Bronchial smooth muscle cell (primary cell): ENCODE results near the gene NLRX1. TPM values are rescaled to one million over a fixed set of nuclear protein-coding genes. Genes with fewer than 3 reads are reported as not detected.

Experiments
- total RNA-seq: library from RNA; depleted of rRNA; stranded (reverse); fragments of >200 nt; gene quantifications from 2 replicates; pipeline ENCODE4 v1.2.1, GENCODE V29; 2014

The NLRX1 gene, protein sequence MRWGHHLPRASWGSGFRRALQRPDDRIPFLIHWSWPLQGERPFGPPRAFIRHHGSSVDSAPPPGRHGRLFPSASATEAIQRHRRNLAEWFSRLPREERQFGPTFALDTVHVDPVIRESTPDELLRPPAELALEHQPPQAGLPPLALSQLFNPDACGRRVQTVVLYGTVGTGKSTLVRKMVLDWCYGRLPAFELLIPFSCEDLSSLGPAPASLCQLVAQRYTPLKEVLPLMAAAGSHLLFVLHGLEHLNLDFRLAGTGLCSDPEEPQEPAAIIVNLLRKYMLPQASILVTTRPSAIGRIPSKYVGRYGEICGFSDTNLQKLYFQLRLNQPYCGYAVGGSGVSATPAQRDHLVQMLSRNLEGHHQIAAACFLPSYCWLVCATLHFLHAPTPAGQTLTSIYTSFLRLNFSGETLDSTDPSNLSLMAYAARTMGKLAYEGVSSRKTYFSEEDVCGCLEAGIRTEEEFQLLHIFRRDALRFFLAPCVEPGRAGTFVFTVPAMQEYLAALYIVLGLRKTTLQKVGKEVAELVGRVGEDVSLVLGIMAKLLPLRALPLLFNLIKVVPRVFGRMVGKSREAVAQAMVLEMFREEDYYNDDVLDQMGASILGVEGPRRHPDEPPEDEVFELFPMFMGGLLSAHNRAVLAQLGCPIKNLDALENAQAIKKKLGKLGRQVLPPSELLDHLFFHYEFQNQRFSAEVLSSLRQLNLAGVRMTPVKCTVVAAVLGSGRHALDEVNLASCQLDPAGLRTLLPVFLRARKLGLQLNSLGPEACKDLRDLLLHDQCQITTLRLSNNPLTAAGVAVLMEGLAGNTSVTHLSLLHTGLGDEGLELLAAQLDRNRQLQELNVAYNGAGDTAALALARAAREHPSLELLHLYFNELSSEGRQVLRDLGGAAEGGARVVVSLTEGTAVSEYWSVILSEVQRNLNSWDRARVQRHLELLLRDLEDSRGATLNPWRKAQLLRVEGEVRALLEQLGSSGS
- total RNA-seq = 10.3 and 12.5 TPM in 2 replicates

DNA sequence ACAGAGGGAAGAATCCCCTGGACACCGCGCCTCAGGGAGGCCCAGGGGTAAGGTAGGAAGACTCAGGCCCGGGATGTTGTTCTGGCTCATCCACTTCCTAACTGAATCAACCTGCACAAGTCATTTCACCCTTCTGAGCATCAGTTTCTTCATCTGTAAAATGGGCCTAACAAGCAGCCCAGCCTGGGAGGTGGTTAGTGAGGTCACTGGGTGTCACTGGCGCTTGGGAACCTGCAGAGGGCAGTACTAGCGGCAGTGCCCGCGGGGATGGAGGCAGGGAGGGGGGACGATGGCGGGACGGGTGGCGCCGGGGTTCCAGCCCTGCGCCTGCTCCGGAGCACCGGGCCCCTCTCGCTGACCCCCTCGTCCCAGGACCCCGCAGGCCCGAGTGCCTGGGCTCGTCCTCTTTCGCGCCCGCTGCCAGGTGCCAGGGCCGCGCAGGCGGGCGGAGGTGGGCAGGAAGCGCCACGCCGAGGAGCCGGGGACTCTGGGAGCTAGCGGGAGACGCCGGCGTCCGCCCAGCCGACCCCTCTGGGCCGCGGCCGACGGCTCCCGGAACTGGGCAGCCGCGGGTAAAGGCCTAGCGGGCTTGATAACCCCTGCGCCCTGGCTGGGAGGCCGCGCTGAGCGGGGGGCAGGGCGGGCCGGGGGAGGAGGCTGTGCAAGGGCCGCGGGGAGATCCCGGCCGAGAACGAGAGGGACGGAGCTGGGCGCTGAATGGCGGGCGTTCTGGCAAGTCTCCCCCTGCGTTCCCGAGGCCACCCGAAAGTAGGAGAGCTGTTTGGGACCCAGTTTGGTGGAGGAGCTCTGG, at the start of gene NLRX1:
Gene NLRX1 (plus strand): TSS at position 255 of the 811 bp plus-strand sequence. CDS start 2,679 bp downstream, outside the sequence.

DNA sequence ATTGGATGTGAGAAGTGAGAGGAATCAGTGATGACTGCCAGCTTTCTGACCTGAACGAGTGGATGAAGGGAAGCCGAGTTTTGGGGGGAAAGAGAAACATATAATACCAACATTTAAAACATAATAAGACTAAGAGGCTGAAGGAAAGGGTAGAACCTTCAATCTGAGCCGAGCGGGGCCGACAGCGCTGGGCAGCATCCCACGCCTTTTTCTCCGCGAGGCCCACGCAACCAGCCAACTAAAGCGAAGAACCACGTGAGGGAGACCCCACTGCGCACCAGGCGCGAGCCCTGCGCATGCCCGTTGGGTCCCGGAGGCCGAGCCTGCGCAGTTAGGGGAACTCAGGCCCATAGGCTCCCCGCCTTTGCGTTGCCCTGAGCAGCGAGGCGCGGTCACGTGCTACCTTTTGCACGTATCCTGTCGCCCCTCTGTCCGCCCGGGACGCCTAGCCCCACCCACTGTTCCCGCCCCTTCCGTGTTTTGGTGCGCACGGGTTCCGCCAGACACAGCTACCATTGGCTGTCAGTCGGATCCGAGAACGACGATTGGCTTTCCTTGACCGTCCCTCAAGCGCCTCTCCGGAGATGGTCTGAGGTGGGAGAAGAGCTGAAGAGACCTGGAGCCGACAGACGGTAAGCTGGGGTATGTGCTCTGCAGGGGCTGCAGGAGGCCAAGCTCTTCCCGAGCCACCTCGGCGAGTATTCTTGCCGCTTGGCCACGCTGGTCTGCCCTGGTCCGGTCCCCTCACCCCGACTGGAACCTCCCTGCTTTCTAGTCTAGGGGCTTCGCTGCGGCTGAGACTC, 47.3 kb upstream of the NLRX1 start, which contains the start of gene HINFP:
Gene HINFP (plus strand): TSS at position 573 of the 803 bp plus-strand sequence. CDS start 5,365 bp downstream, outside the sequence.

DNA sequence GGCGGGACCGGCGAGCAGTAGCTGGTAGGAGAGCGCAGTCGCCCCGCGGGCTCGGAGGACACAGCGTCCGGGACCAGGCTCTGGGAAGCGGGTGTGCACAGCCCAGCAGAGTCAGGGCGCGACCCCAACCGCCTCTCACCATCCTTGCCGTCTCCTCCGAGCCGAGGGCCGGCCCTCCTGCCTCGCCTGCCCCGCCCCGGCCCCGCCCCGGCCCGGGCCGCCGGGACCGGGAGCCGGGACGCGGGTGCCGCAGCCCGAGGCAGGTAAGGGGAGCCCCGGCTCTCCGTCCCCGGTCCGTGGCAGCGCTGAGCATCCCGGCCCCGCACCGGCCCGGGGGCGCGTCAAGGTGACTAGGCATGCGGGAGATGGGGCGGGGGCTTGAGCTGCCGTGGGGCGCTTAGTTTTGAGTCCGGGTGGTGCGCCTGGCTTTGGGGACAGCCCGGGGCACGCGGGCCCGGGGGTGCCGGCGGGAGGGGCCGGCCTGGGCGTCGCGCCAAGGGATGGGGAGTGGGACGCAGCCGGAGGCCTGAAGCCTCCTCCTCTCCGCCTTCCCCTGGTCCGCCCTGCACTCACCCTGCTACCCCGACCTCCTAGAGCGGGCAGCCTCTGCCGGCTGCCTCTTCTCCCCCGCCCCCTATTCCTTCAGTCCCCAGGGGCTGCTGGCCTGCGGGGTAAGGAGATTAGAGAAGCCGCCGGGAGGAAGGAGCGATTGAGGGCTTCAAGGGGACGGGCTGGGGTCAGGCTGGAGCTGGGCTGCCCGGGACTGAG, 19.3 kb upstream of the NLRX1 start, which contains the start of gene ABCG4:
Gene ABCG4 (plus strand): TSS at position 35 of the 768 bp plus-strand sequence. CDS start 914 bp downstream, outside the sequence.

DNA sequence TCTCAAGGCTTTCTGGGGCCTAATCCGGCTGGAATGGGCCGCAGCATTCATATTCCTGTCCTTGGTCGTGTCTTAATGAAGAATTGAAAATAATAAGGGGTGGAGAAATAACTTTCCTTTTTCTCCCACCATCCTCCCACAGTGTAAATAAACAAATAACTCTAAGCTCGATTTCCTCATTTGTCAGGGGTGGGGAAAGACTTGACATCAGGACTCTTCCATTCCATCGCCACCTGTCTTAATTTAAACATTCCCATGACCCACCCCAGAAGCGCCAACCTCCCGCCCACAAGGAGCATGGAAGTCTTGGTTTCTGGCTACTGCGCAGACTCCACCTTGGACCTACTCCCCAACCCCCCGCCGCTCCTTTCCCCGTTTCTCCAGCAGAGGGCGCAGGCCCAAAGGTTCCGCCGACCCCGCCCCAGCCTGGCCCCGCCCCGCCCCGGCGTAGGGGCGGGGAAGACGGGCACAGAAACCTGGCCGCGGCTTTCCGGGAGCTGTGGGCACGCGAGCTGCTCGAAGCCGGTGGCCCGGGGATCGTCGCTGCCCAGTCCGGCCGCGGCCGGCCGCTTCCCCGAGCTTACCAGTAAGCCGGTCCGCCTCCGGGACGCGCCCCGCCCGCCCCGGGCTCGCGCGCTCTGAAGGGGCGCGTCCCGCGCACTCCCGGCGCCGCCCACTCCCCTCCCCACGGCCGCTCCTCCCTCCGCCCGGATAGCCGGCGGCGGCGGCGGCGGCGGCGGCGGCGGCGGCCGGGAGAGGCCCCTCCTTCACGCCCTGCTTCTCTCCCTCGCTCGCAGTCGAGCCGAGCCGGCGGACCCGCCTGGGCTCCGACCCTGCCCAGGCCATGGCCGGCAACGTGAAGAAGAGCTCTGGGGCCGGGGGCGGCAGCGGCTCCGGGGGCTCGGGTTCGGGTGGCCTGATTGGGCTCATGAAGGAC, 37.3 kb downstream of the NLRX1 start, which contains the start of gene CBL:
Gene CBL (plus strand): TSS at position 766 of the 937 bp plus-strand sequence. CDS start 79 bp downstream, at position 845.

Other genes with a start within 250 kb of the NLRX1 start
- gene BCL9L, start 242.8 kb upstream of the NLRX1 start, total RNA-seq = 12.2 and 18.1 TPM in 2 replicates
- not detected in 2 replicates for gene UPK2, start 212.4 kb upstream of the NLRX1 start, total RNA-seq
- gene FOXR1, start 197.0 kb upstream of the NLRX1 start, total RNA-seq = not detected in 2 replicates
- 18.2 and 21.3 TPM in 2 replicates for gene CENATAC, start 170.6 kb upstream of the NLRX1 start, total RNA-seq
- gene RPS25, start 150.4 kb upstream of the NLRX1 start, total RNA-seq = 484 and 692 TPM in 2 replicates
- 85.0 and 98.2 TPM in 2 replicates for gene TRAPPC4, start 150.0 kb upstream of the NLRX1 start, total RNA-seq
- gene SLC37A4, start 137.8 kb upstream of the NLRX1 start, total RNA-seq = 5.1 and 6.8 TPM in 2 replicates
- 48.1 and 52.4 TPM in 2 replicates for gene HYOU1, start 111.5 kb upstream of the NLRX1 start, total RNA-seq
- 36.7 and 45.2 TPM in 2 replicates for gene VPS11, start 100.9 kb upstream of the NLRX1 start, total RNA-seq
- 3.2 and 5.4 TPM in 2 replicates for gene HMBS, start 83.8 kb upstream of the NLRX1 start, total RNA-seq
- gene DPAGT1, start 66.9 kb upstream of the NLRX1 start, total RNA-seq = 7.6 and 8.9 TPM in 2 replicates
- gene C2CD2L, start 61.4 kb upstream of the NLRX1 start, total RNA-seq = 1.7 and 1.9 TPM in 2 replicates
- gene HINFP, start 47.1 kb upstream of the NLRX1 start, total RNA-seq = 13.7 and 14.6 TPM in 2 replicates
- gene ABCG4, start 19.7 kb upstream of the NLRX1 start, total RNA-seq = 0.09 and 0.16 TPM in 2 replicates
- not detected in 2 replicates for gene NHERF4, start 16.8 kb downstream of the NLRX1 start, total RNA-seq
- gene CBL, start 37.6 kb downstream of the NLRX1 start, total RNA-seq = 2.4 and 3.5 TPM in 2 replicates
- gene MCAM, start 148.4 kb downstream of the NLRX1 start, total RNA-seq = 0.94 and 6.1 TPM in 2 replicates
- 2.7 and 3.4 TPM in 2 replicates for gene RNF26, start 165.8 kb downstream of the NLRX1 start, total RNA-seq
- 6.9 and 9.1 TPM in 2 replicates for gene C1QTNF5, start 172.2 kb downstream of the NLRX1 start, total RNA-seq
- gene MFRP, start 178.0 kb downstream of the NLRX1 start, total RNA-seq = not detected in 2 replicates
- not detected in 2 replicates for gene USP2, start 213.0 kb downstream of the NLRX1 start, total RNA-seq